DOHH2 (cell line): ENCODE measurements around the gene RC3H2.

Experiments
- H3F3A ChIP-seq: fragments of 200-600 bp; sonication (generic), shearing (Covaris generic); 2 replicates; pipeline ENCODE4 v1.6.0; 2016; ENCODE audit warnings: antibody characterized with exemption, mild to moderate bottlenecking; ENCODE audit not compliant: control insufficient read depth, insufficient read depth
- H3K27ac ChIP-seq: fragments of 200-600 bp; sonication (generic); 2 replicates; pipeline ENCODE4 v1.5.1; 2014; ENCODE audit warnings: low read depth, mild to moderate bottlenecking, low read length, moderate library complexity
- H3K27me3 ChIP-seq: fragments of 200-600 bp; sonication (generic); 2 replicates; pipeline ENCODE4 v1.6.1; 2014; ENCODE audit warnings: mild to moderate bottlenecking, low read length, mixed read lengths; ENCODE audit not compliant: control insufficient read depth
- H3K36me3 ChIP-seq: fragments of 200-600 bp; sonication (generic); 2 replicates; pipeline ENCODE4 v1.6.1; 2014; ENCODE audit warnings: mild to moderate bottlenecking, low read length, moderate library complexity, mixed read lengths; ENCODE audit not compliant: control insufficient read depth
- H3K4me1 ChIP-seq: fragments of 200-600 bp; sonication (generic); 2 replicates; pipeline ENCODE4 v1.6.1; 2014; ENCODE audit warnings: mild to moderate bottlenecking, low read length, mixed read lengths; ENCODE audit not compliant: control insufficient read depth
- H3K4me2 ChIP-seq: fragments of 200-600 bp; sonication (generic); 2 replicates; pipeline ENCODE4 v1.6.0; 2014; ENCODE audit warnings: mild to moderate bottlenecking, low read length, moderate library complexity
- H3K4me3 ChIP-seq: fragments of 200-600 bp; sonication (generic); 2 replicates; pipeline ENCODE4 v1.5.1; 2014; ENCODE audit warnings: mild to moderate bottlenecking, low read length, mixed read lengths
- H3K79me2 ChIP-seq: fragments of 200-600 bp; sonication (generic); 2 replicates; pipeline ENCODE4 v1.6.1; 2014; ENCODE audit warnings: mild to moderate bottlenecking, low read length, mixed read lengths; ENCODE audit not compliant: control insufficient read depth
- H3K9me2 ChIP-seq: fragments of 200-600 bp; sonication (generic); replicated peaks from 2 replicates; pipeline ENCODE4 v1.6.1; 2014; ENCODE audit warnings: mild to moderate bottlenecking, low read length, mixed read lengths; ENCODE audit not compliant: control insufficient read depth
- H3K9me3 ChIP-seq: fragments of 200-600 bp; sonication (generic); 2 replicates; pipeline ENCODE4 v1.6.1; 2014; ENCODE audit warnings: antibody characterized with exemption, low read length, mixed read lengths; ENCODE audit not compliant: control insufficient read depth, insufficient read depth
- H4K20me1 ChIP-seq: fragments of 200-600 bp; sonication (generic); 2 replicates; pipeline ENCODE4 v1.6.0; 2014; ENCODE audit warnings: low read depth, mild to moderate bottlenecking, antibody characterized with exemption, low read length, moderate library complexity; ENCODE audit not compliant: control insufficient read depth, insufficient read depth
- EZH2phosphoT487 ChIP-seq: fragments of 200-600 bp; sonication (generic); IDR thresholded peaks from 2 replicates; pipeline ENCODE4 v1.6.1; 2017; ENCODE audit warnings: borderline replicate concordance, mild to moderate bottlenecking, antibody characterized with exemption, low read length, moderate library complexity, mixed read lengths
- TF ChIP-seq, protein P1 (sequence below): fragments of 200-600 bp; sonication (generic); IDR thresholded peaks from one replicate; pipeline ENCODE4 v1.5.1; 2014; ENCODE audit warnings: antibody characterized with exemption, mild to moderate bottlenecking, low read depth, low read length; ENCODE audit not compliant: poor library complexity, severe bottlenecking

The RC3H2 gene

DNA sequence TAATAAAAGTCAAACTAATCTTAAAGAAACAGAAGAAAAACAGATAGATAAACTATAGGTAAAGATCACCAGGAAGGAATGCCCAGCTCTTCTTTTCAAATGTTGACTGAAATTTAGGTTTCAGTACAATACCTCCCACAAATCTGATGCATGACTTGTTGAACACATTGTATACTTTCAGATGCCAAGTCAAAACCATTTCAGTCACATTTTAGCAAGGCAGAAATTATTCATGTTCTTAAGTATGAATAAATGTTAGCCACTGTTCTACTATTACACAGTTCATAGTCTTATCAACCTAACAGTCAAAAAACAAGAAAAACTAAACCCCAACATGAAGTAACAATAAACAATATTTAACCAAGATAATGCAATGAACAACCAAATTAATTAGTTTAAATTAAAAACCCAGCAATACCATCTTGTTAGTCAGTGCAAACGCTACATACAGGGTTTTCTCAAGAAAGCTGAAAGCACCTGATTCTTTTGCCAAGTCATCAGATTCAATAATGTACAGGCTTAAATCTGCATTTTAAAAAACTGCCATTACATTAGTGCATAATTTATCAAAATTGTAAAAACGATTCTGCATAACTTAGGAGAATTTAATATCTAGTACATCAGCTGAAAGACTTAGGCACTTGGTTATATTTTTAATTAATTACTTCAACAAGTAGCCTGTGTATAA, 56.8 kb downstream of the RC3H2 start:
- Histone ChIP-seq H3K27me3 (no peaks in the 10 kb centered on the region), H3K27ac (no peak overlapping the region), H4K20me1 (no peaks in the 10 kb centered on the region), H3K9me2 (no peaks in the 10 kb centered on the region), H3F3A (peaks cover 26% of the 10 kb centered on the region), H3K4me1 (no peaks in the 10 kb centered on the region), H3K9me3 (no peaks in the 10 kb centered on the region), H3K79me2 (no peaks in the 10 kb centered on the region), H3K4me2 (no peak overlapping the region), H3K4me3 (no peak overlapping the region), H3K36me3 (peaks cover 52% of the 10 kb centered on the region)
- TF ChIP-seq, protein P1, sequence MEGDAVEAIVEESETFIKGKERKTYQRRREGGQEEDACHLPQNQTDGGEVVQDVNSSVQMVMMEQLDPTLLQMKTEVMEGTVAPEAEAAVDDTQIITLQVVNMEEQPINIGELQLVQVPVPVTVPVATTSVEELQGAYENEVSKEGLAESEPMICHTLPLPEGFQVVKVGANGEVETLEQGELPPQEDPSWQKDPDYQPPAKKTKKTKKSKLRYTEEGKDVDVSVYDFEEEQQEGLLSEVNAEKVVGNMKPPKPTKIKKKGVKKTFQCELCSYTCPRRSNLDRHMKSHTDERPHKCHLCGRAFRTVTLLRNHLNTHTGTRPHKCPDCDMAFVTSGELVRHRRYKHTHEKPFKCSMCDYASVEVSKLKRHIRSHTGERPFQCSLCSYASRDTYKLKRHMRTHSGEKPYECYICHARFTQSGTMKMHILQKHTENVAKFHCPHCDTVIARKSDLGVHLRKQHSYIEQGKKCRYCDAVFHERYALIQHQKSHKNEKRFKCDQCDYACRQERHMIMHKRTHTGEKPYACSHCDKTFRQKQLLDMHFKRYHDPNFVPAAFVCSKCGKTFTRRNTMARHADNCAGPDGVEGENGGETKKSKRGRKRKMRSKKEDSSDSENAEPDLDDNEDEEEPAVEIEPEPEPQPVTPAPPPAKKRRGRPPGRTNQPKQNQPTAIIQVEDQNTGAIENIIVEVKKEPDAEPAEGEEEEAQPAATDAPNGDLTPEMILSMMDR, result no peak
- TF ChIP-seq EZH2phosphoT487, result no peak

DNA sequence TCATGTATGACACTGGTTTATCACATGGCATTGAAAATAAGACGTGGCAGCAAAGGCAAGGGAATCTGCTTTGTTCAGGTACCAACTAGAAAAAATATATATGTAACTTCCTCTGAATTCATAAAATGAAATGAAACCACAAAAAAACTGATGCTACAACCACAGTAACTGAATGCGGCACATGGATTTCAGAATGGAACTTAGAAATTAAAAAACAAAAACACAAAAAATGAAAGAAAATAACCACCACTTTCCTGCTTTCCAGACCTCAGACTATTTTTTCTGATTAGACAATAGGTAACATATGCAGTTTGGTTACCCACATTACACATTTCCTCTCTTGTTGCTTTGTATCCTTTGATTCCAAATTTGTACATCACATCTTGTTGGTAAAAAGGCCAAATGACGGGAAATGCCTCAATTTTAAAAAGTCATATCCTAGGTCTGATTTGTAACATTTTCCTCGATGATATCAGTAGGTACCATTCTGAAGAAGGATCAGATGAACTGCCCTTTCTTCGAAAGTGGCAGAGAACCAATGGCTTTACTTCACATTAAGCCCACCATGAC, 58.7 kb downstream of the RC3H2 start:
- Histone ChIP-seq H3F3A (peaks cover 32% of the 10 kb centered on the region), H3K79me2 (no peaks in the 10 kb centered on the region), H3K4me2 (no peak overlapping the region), H3K27me3 (no peaks in the 10 kb centered on the region), H3K9me2 (no peaks in the 10 kb centered on the region), H3K36me3 (peaks cover 51% of the 10 kb centered on the region), H3K4me1 (no peaks in the 10 kb centered on the region), H3K27ac (no peak overlapping the region), H3K4me3 (no peak overlapping the region), H4K20me1 (no peaks in the 10 kb centered on the region), H3K9me3 (no peaks in the 10 kb centered on the region)
- TF ChIP-seq EZH2phosphoT487, result no peak
- TF ChIP-seq, protein P1, result no peak

DNA sequence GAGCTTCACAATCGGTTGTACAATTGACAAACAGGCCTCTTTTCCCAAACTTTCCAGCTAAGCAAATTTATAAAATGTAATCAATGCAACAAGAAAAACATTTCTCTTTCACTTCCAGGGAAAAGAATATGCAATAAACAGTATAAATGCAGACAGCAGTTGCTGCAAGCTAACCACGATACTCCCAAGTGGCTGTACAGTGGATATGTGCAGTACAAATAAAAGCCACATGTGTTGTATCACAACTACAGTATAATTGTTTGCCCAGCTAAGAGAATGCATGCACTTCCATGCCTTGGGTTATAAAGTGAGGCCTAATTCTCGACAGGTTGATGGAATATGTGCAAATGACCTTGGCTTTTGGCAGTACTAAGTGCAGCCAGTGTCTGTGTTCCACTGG, 60.0 kb downstream of the RC3H2 start:
- H3K9me3 ChIP-seq, result no peaks in the 10 kb centered on the region
- H3K9me2 ChIP-seq, result no peaks in the 10 kb centered on the region
- H3F3A ChIP-seq, result peaks cover 32% of the 10 kb centered on the region
- TF ChIP-seq EZH2phosphoT487, result no peak
- TF ChIP-seq, protein P1, result no peak
- H3K27me3 ChIP-seq, result no peaks in the 10 kb centered on the region
- H3K27ac ChIP-seq, result no peak overlapping the region
- H3K4me3 ChIP-seq, result no peak overlapping the region
- H3K4me2 ChIP-seq, result no peak overlapping the region
- H3K36me3 ChIP-seq, result peaks cover 41% of the 10 kb centered on the region
- no peaks in the 10 kb centered on the region for H3K79me2 ChIP-seq
- no peaks in the 10 kb centered on the region for H3K4me1 ChIP-seq
- H4K20me1 ChIP-seq, result no peaks in the 10 kb centered on the region
